ENCODE results near the gene CNOT6. TPM values are rescaled to one million over a fixed set of nuclear protein-coding genes. Genes with fewer than 3 reads are reported as not detected.

The CNOT6 gene
- total RNA-seq, 1 experiment from 2014 or later = 59.1 TPM

GRCh38 chr5:180625791-180626660 lies 131.8 kb downstream of the CNOT6 start:
- CTCF ChIA-PET = no interaction called here
- no peak overlapping the region for H2AFZ ChIP-seq (ENCODE audit: low read depth, low read length, poor library complexity, severe bottlenecking)
- intact Hi-C loops (cut with micrococcal nuclease) = no loop called here
- POLR2A ChIA-PET = no interaction called here
- H3K4me3 ChIP-seq (replicated peaks in 1 of 2; ENCODE audit: low read depth in 1 of 2, low read length in 2 of 2) = no peak overlapping the region
- H3K9ac ChIP-seq (ENCODE audit: low read length) = no peak overlapping the region
- ATAC-seq (no peak), DNase-seq (ENCODE audit: low read depth, low spot score) (no peak)
- TF ChIP-seq CEBPB (IDR thresholded peaks at IDR 0.05; ENCODE audit: low read depth) = no peak
- TF ChIP-seq SRF (IDR thresholded peaks at IDR 0.05; ENCODE audit: low read depth) = no peak
- TF ChIP-seq ZFX (IDR thresholded peaks at IDR 0.05) = no peak
- H3K9me3 ChIP-seq (ENCODE audit: control insufficient read depth in 1 of 2, insufficient read depth in 1 of 2, low read depth in 1 of 2, low read length in 2 of 2) = no peaks in the 10 kb centered on the region
- no TSS peak for BruUV-seq (replicated peaks)
- RAD21 ChIA-PET (ENCODE audit: low non-redundant PET in 1 of 2, low total read pairs in 2 of 2, uncharacterized antibody in 2 of 2, unreplicated experiment in 2 of 2) = no interaction called here
- H3K79me2 ChIP-seq (ENCODE audit: insufficient read depth, low read length) = no peaks in the 10 kb centered on the region
- H3K4me2 ChIP-seq (ENCODE audit: low read length) = no peak overlapping the region
- H3K27me3 ChIP-seq (ENCODE audit: insufficient read depth, low read length) = no peaks in the 10 kb centered on the region
- no peaks in the 10 kb centered on the region for H4K20me1 ChIP-seq (ENCODE audit: insufficient read depth)
- H3K27ac ChIP-seq (ENCODE audit: low read depth, low read length) = no peak overlapping the region
- no peaks in the 10 kb centered on the region for H3K9me2 ChIP-seq (ENCODE audit: insufficient read depth)
- no peaks in the 10 kb centered on the region for H3K4me1 ChIP-seq (ENCODE audit: control insufficient read depth in 1 of 2, insufficient read depth in 2 of 2, low read length in 2 of 2)
- H3K36me3 ChIP-seq (ENCODE audit: control insufficient read depth in 1 of 2, insufficient read depth in 2 of 2, low read length in 2 of 2) = no peaks in the 10 kb centered on the region

- no peaks in the 10 kb centered on the region for H3K27me3 ChIP-seq (ENCODE audit: insufficient read depth, low read length)
- no peak overlapping the region for H3K27ac ChIP-seq (ENCODE audit: low read depth, low read length)
These were observed 132.6 kb downstream of the CNOT6 start for GRCh38 chr5:180626661-180627385.

More at GRCh38 chr5:180626661-180627385, 132.6 kb downstream of the CNOT6 start:
- no peak for ATAC-seq
- intact Hi-C loops (cut with micrococcal nuclease) = no loop called here
- ChIA-PET POLR2A (no interaction called here), CTCF (no interaction called here), RAD21 (ENCODE audit: low non-redundant PET in 1 of 2, low total read pairs in 2 of 2, uncharacterized antibody in 2 of 2, unreplicated experiment in 2 of 2) (no interaction called here)
- Histone ChIP-seq H3K36me3 (ENCODE audit: control insufficient read depth in 1 of 2, insufficient read depth in 2 of 2, low read length in 2 of 2) (no peaks in the 10 kb centered on the region), H3K9me3 (ENCODE audit: control insufficient read depth in 1 of 2, insufficient read depth in 1 of 2, low read depth in 1 of 2, low read length in 2 of 2) (no peaks in the 10 kb centered on the region), H2AFZ (ENCODE audit: low read depth, low read length, poor library complexity, severe bottlenecking) (no peak overlapping the region), H3K9me2 (ENCODE audit: insufficient read depth) (no peaks in the 10 kb centered on the region), H3K4me1 (ENCODE audit: control insufficient read depth in 1 of 2, insufficient read depth in 2 of 2, low read length in 2 of 2) (no peaks in the 10 kb centered on the region), H3K4me3 (replicated peaks in 1 of 2; ENCODE audit: low read depth in 1 of 2, low read length in 2 of 2) (no peak overlapping the region), H4K20me1 (ENCODE audit: insufficient read depth) (no peaks in the 10 kb centered on the region), H3K79me2 (ENCODE audit: insufficient read depth, low read length) (no peaks in the 10 kb centered on the region), H3K9ac (ENCODE audit: low read length) (no peak overlapping the region), H3K4me2 (ENCODE audit: low read length) (no peak overlapping the region)
- no peak for DNase-seq (ENCODE audit: low read depth, low spot score)
- BruUV-seq (replicated peaks) = no TSS peak
- no peak for TF ChIP-seq REST (IDR thresholded peaks at IDR 0.05; ENCODE audit: low read depth)
- TF ChIP-seq ZFX (IDR thresholded peaks at IDR 0.05) = no peak
- no peak for TF ChIP-seq CEBPB (IDR thresholded peaks at IDR 0.05; ENCODE audit: low read depth)
- TF ChIP-seq SIN3A (IDR thresholded peaks at IDR 0.05; ENCODE audit: low read depth) = no peak
- no peak for TF ChIP-seq POLR2A (IDR thresholded peaks at IDR 0.05; ENCODE audit: borderline replicate concordance, extremely low read depth, insufficient read depth, insufficient read length)

Data from HCT116 (cell line).